Activated CD4-positive, alpha-beta T cell treated with anti-CD3 and anti-CD28 coated beads for 36 hours (primary cell): ENCODE measurements around the gene UQCR10. TPM values are rescaled to one million over a fixed set of nuclear protein-coding genes. Genes with fewer than 3 reads are reported as not detected.
A peak's percentile ranks its signal among the peaks of the same experiment; 100 is the strongest.

Experiments used
- ATAC-seq: fragments of 200-7000 bp; cut with Tn5 transposase; one replicate; pipeline ENCODE4 v1.10.0; 2021; ENCODE audit warnings: mild to moderate bottlenecking, moderate library complexity
- CTCF ChIA-PET: fragments of 350-600 bp; sonication (Branson Sonifier 250); formaldehyde crosslinking; loops from one replicate; lab custom pipeline; 2021; ENCODE audit warnings: antibody characterized with exemption; lab: Charles Lee
- POLR2A ChIA-PET: fragments of 350-600 bp; sonication (Branson Sonifier 250); formaldehyde crosslinking; loops from one replicate; lab custom pipeline; 2021; ENCODE audit warnings: antibody characterized with exemption, inconsistent platforms; lab: Charles Lee
- DNase-seq: peaks from one replicate; pipeline ENCODE4 v3.0.0-alpha.2; 2020
- H3K27ac Mint-ChIP-seq: one replicate; pipeline ENCODE4 v1.8.0; 2021; ENCODE audit warnings: mixed read lengths
- H3K27me3 Mint-ChIP-seq: one replicate; pipeline ENCODE4 v1.8.0; 2021; ENCODE audit warnings: mixed read lengths
- H3K36me3 Mint-ChIP-seq: one replicate; pipeline ENCODE4 v1.8.0; 2021; ENCODE audit warnings: low read depth, mixed read lengths
- H3K4me1 Mint-ChIP-seq: one replicate; pipeline ENCODE4 v1.8.0; 2021; ENCODE audit warnings: mixed read lengths
- H3K4me3 Mint-ChIP-seq: one replicate; pipeline ENCODE4 v1.8.0; 2021; ENCODE audit warnings: mild to moderate bottlenecking, moderate library complexity, mixed read lengths
- H3K9me3 Mint-ChIP-seq: one replicate; pipeline ENCODE4 v1.8.0; 2021; ENCODE audit warnings: low read depth, mixed read lengths
- intact Hi-C, 2 experiments: fragments of 100-400 bp; cut with DNase I in 1 of 2; cut with micrococcal nuclease in 1 of 2; formaldehyde crosslinking; loops; one replicate each; pipeline versions ENCODE4 v1.14.2 to v1.15.1; 2022 to 2024; cut with DNase I, micrococcal nuclease
- total RNA-seq, 2 experiments: library from RNA; stranded (reverse); gene quantifications; one replicate each; pipeline ENCODE4 v1.2.3, GENCODE V29; 2021

The UQCR10 gene
- total RNA-seq, 2 experiments from 2014 or later = 95.5 to 95.9 TPM

DNA sequence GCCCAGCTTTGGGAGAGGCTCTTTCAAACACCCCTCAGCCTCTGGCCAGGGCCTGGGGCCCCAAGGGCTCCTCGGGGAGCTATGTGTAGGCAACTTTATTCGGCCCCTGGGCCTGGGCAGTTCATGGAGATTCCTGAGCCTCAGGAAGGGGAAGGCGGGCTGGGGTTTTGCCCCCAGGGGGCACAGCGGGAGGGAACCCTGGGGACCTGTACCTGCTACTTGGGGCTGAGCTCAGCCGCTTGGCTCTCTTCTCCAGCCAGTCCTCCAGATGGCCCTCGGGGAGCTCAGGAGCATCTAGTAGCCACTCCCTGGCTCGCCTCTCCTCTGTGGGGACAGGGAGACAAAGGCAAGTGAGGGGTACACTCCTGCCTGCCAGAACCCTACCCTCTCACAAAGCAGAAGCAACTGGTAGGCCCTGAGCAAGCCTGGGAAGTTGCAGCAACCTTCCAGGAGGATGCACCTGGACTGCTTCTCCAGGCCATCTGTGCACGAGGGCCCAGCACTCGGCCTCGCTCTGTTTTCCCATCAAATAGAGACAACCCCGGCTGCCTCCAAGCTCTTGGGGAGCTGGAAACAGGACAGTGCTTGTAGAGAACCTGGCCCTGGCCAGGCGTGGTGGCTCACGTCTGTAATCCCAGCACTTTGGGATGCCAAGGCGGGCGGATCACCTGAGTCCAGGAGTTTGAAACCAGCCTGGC is 28.9 kb upstream of the UQCR10 start:
- no peak overlapping the region for H3K4me3 Mint-ChIP-seq
- ATAC-seq (no peak), DNase-seq (no peak)
- no peaks in the 10 kb centered on the region for H3K9me3 Mint-ChIP-seq
- ChIA-PET CTCF (interaction anchor here (0.6 to 0.7 kb wide), 2 partner anchors 47 to 102 kb away, joined by 3 read pairs; no protein-coding TSS in a partner anchor), POLR2A (no interaction called here)
- peaks cover 3% of the 10 kb centered on the region for H3K36me3 Mint-ChIP-seq
- H3K27me3 Mint-ChIP-seq = no peaks in the 10 kb centered on the region
- H3K27ac Mint-ChIP-seq = no peak overlapping the region
- H3K4me1 Mint-ChIP-seq = no peaks in the 10 kb centered on the region
- intact Hi-C loops = no loop called here

GRCh38 chr22:29739346-29739875 is 27.8 kb upstream of the UQCR10 start:
- Mint-ChIP-seq H3K27ac (no peak overlapping the region), H3K4me1 (no peaks in the 10 kb centered on the region), H3K9me3 (no peaks in the 10 kb centered on the region), H3K36me3 (peaks cover 3% of the 10 kb centered on the region), H3K4me3 (no peak overlapping the region), H3K27me3 (no peaks in the 10 kb centered on the region)
- ATAC-seq (no peak), DNase-seq (no peak)
- ChIA-PET CTCF (no interaction called here), POLR2A (no interaction called here)
- intact Hi-C loops = no loop called here

DNA sequence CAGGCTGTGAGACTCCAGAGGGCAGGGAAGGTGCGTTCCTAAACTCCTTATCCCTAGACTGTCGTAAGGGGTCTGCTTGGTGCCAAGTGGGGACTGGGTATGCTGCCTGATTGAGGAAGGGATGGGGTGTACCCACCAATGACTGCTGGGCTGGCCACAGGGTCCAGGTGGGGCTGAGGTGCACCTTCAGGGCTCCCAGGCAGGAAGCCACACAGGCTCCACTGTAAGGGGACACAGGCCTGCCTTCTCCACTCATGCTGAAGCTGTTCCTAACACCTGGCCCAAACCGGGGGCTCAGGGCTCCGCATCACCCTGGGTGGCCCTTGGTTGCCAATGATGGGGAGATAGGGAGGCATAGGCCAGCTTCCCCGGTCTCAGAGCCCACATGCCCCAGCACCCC is 27.0 kb upstream of the UQCR10 start:
- no peak for DNase-seq
- H3K4me3 Mint-ChIP-seq = no peak overlapping the region
- intact Hi-C loops = no loop called here
- ATAC-seq = no peak
- POLR2A ChIA-PET = no interaction called here
- H3K9me3 Mint-ChIP-seq = no peaks in the 10 kb centered on the region
- peaks cover 3% of the 10 kb centered on the region for H3K36me3 Mint-ChIP-seq
- H3K27ac Mint-ChIP-seq = no peak overlapping the region
- no peaks in the 10 kb centered on the region for H3K4me1 Mint-ChIP-seq
- H3K27me3 Mint-ChIP-seq = no peaks in the 10 kb centered on the region
- CTCF ChIA-PET = no interaction called here

DNA sequence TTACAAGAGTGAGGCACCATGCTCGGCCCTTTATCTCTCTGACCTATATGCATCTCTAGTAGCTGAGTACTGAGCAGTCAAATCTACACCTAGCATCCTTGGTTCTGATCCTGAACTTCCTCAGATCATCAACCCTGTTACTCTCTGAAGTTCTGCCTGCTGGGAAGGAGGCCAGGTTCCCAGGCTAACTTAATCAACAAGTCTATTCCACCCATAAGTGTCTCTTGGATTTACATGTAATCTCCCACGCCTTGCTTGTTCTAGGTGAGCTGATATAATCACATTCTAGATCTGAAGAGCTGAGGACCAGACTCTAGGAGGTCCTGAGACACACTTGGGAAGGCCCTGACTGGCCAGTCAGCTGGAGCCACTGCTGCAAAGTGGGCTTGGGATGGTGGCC is 25.2 kb upstream of the UQCR10 start:
- no peak for DNase-seq
- intact Hi-C loops = no loop called here
- POLR2A ChIA-PET = no interaction called here

DNA sequence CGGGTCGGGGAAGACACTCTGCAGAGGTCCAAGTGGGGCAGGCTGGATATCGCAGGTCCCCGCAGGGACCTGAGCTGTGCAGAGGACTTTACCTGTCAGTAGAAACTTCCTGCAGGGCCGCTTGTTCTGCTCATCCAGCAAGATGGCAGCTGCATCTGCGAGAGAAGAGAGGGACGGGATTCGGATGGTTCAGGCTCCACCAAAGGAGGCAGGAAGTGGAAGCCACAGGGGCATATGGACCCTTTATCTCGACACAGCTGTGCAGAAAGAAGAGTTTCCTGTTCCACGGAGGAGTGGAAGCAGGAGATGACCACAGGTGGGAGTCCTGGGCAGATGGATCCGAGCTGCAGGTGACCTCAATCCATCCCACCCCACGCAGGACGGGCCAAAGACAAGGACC is 24.8 kb upstream of the UQCR10 start:
- intact Hi-C loops = no loop called here
- ChIA-PET POLR2A (no interaction called here), CTCF (interaction anchor here (0.6 kb wide), 2 partner anchors 42 to 575 kb away, joined by 3 read pairs; no protein-coding TSS in a partner anchor)
- H3K27me3 Mint-ChIP-seq = no peaks in the 10 kb centered on the region
- ATAC-seq (no peak), DNase-seq (no peak)
- H3K36me3 Mint-ChIP-seq = peaks cover 5% of the 10 kb centered on the region
- H3K9me3 Mint-ChIP-seq = no peaks in the 10 kb centered on the region
- no peak overlapping the region for H3K27ac Mint-ChIP-seq
- H3K4me1 Mint-ChIP-seq = no peaks in the 10 kb centered on the region
- no peak overlapping the region for H3K4me3 Mint-ChIP-seq

More for the DNA sequence above, 25.2 kb upstream of the UQCR10 start:
- Mint-ChIP-seq H3K27ac (no peak overlapping the region), H3K4me3 (no peak overlapping the region), H3K9me3 (no peaks in the 10 kb centered on the region), H3K4me1 (no peaks in the 10 kb centered on the region), H3K27me3 (no peaks in the 10 kb centered on the region), H3K36me3 (peaks cover 5% of the 10 kb centered on the region)
- no peak for ATAC-seq
- CTCF ChIA-PET = interaction anchor here (0.6 kb wide), 4 partner anchors 41 to 575 kb away, joined by 3 read pairs; no protein-coding TSS in a partner anchor

DNA sequence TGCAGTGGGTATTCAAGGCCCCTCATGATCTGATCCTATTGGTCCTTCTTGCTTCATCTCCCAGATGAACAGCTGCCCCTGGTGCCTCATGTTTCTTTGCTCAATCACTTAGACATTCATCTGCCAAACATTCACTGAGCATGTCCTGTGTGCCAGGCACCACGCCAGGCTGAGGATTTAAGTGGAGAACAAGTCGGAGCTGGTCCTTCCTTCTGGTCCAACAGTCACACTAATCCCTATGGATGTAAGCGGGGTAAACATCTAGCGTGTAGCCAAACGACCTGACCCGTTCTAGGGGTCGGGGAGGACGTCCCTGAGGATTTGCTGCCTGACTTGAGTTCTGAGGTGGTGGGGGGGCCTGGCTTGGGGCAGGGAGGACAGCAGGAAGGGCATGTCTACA is 22.3 kb upstream of the UQCR10 start:
- Mint-ChIP-seq H3K27me3 (no peaks in the 10 kb centered on the region), H3K4me1 (no peaks in the 10 kb centered on the region), H3K36me3 (peaks cover 8% of the 10 kb centered on the region), H3K4me3 (no peak overlapping the region), H3K27ac (no peak overlapping the region), H3K9me3 (no peaks in the 10 kb centered on the region)
- ATAC-seq = no peak
- ChIA-PET POLR2A (no interaction called here), CTCF (interaction anchor here (1.6 kb wide), 1 partner anchor 31 kb away, joined by 3 read pairs; no protein-coding TSS in a partner anchor)
- no peak for DNase-seq
- intact Hi-C loops = no loop called here

- peaks cover 14% of the 10 kb centered on the region for H3K36me3 Mint-ChIP-seq
- H3K4me1 Mint-ChIP-seq = peaks cover 6% of the 10 kb centered on the region
- no peaks in the 10 kb centered on the region for H3K27me3 Mint-ChIP-seq
- ATAC-seq (no peak), DNase-seq (no peak)
- H3K9me3 Mint-ChIP-seq = no peaks in the 10 kb centered on the region
- CTCF ChIA-PET = interaction anchor here (0.6 kb wide), 1 partner anchor 17 kb away, joined by 3 read pairs; no protein-coding TSS in a partner anchor
- no peak overlapping the region for H3K4me3 Mint-ChIP-seq
- H3K27ac Mint-ChIP-seq = no peak overlapping the region
- intact Hi-C loops = no loop called here
- POLR2A ChIA-PET = no interaction called here
Observed at GRCh38 chr22:29747832-29748231, 19.3 kb upstream of the UQCR10 start.

DNA sequence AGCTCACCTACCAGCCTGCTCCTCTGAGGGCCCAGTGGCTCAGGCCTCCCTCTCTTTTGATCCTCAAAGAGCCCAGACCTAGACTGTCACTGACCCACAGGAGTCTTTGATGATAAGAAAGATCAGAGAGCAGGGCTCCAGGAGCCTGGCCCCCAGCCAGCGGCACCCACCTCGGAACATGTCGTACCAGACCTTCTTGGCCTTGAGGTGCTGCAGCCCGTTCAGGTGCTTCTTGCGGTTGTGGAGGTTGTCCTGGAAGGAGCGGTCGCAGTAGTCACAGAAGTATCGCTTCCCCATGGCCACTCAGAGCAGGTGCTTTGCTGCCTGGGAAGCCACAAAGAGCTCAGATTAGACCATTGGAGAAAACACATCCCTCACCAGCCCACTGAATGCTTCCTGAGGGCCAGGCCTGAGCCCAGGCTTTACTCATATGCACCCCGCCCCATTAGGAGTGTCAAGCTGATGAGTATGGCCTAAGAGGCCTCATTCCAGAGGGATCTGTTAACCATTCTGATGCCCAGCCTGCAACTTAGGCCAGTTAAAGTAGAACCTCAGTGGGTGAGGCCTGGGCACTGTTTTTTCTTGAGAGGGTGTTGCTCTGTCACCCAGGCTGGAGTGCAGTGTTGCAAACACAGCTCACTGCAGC is 18.8 kb upstream of the UQCR10 start:
- intact Hi-C loops = no loop called here
- CTCF ChIA-PET = interaction anchor here (0.6 kb wide), 1 partner anchor 17 kb away, joined by 3 read pairs; no protein-coding TSS in a partner anchor
- Mint-ChIP-seq H3K4me3 (no peak overlapping the region), H3K36me3 (peaks cover 14% of the 10 kb centered on the region), H3K27ac (no peak overlapping the region), H3K9me3 (no peaks in the 10 kb centered on the region), H3K27me3 (no peaks in the 10 kb centered on the region), H3K4me1 (peaks cover 6% of the 10 kb centered on the region)
- DNase-seq = no peak
- ATAC-seq = no peak
- POLR2A ChIA-PET = no interaction called here

GRCh38 chr22:29750029-29750428 is 17.1 kb upstream of the UQCR10 start:
- H3K4me3 Mint-ChIP-seq = no peak overlapping the region
- CTCF ChIA-PET = no interaction called here
- intact Hi-C loops = no loop called here
- H3K27me3 Mint-ChIP-seq = no peaks in the 10 kb centered on the region
- H3K4me1 Mint-ChIP-seq = peaks cover 6% of the 10 kb centered on the region
- POLR2A ChIA-PET = no interaction called here
- H3K9me3 Mint-ChIP-seq = no peaks in the 10 kb centered on the region
- H3K36me3 Mint-ChIP-seq = peaks cover 14% of the 10 kb centered on the region
- no peak for DNase-seq
- ATAC-seq = no peak
- H3K27ac Mint-ChIP-seq = no peak overlapping the region

DNA sequence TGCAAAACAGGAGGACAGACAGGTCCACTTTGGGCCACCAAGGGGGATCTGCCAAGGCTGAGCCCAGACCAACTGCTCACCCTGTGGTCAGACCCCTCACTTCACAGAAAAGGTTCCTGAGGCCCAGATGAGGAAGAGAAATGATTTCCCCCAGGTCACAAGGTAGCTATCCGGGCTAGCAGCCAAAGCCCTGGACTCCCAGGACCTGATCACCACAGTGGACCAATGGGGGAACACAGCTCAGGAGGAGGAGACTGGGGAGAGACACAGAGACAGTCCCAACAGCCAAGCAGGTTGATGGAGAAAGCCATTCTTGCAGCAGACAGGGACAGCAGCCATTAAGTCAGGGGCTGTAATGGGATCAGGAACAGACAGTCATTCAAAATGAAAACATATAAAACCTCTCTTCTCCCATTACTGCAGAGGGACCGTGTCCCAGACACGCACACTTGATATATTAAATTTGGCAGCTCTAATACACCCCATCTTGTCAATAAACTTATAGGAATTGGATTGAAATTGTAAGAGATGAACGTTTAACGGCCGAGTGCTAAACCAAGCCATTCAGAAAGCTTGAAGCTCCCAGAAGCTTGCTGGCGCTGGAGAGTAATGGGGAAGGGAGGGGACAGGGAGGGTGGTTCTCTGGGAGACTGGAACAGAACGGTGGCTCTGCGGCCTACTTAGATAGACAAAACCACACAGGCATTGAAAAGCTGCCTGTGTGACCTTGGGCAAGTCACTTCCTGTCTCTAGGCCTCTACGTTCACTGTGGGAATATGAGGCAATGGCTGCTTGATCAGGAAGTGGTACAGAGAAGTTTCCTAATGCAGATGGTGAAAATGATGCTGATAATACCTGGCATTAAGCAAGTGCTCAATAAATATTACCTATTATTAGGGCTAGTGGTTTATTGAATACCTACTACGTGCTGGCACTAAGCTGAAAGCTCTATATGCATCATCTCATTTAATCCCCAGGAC is 16.3 kb upstream of the UQCR10 start:
- ATAC-seq = peak; percentile 74
- H3K27ac Mint-ChIP-seq = peak overlapping the region; percentile 73
- H3K36me3 Mint-ChIP-seq = peaks cover 12% of the 10 kb centered on the region
- ChIA-PET CTCF (interaction anchor here (0.8 to 1.0 kb wide), 2 partner anchors 254 to 472 kb away, joined by 3 to 4 read pairs; no protein-coding TSS in a partner anchor), POLR2A (no interaction called here)
- intact Hi-C loops = no loop called here
- no peak overlapping the region for H3K4me3 Mint-ChIP-seq
- H3K4me1 Mint-ChIP-seq = peaks cover 6% of the 10 kb centered on the region
- H3K27me3 Mint-ChIP-seq = no peaks in the 10 kb centered on the region
- H3K9me3 Mint-ChIP-seq = no peaks in the 10 kb centered on the region
- DNase-seq = peak; percentile 34

GRCh38 chr22:29751669-29752068 is 15.5 kb upstream of the UQCR10 start:
- ChIA-PET POLR2A (interaction anchor here (0.7 kb wide), 1 partner anchor 585 kb away, joined by 11 read pairs; no protein-coding TSS in a partner anchor), CTCF (interaction anchor here (0.8 to 1.2 kb wide), 2 partner anchors 21 to 471 kb away, joined by 3 to 4 read pairs; no protein-coding TSS in a partner anchor)
- Mint-ChIP-seq H3K27ac (peak overlapping the region; percentile 42), H3K9me3 (no peaks in the 10 kb centered on the region), H3K36me3 (peaks cover 12% of the 10 kb centered on the region), H3K4me3 (no peak overlapping the region), H3K27me3 (no peaks in the 10 kb centered on the region), H3K4me1 (peaks cover 6% of the 10 kb centered on the region)
- no peak for ATAC-seq
- intact Hi-C loops = no loop called here
- DNase-seq = no peak
